HT-29 (cell line): ENCODE measurements around the gene DEFB131B. TPM values are rescaled to one million over a fixed set of nuclear protein-coding genes. Genes with fewer than 3 reads are reported as not detected.
"Not testable (repeated sequence)": the region's sequence is repeated elsewhere in the genome, so short reads cannot be mapped to it uniquely, and the experiment has no call there.

Experiments
- DNase-seq: peaks from one replicate; pipeline ENCODE4 v3.0.0-alpha.2; 2015; ENCODE audit warnings: low spot score
- small RNA-seq: library from RNA; depleted of rRNA; stranded (forward); fragments of <200 nt; gene quantifications from one replicate; pipeline ENCODE3, GENCODE V24; 2014
- total RNA-seq: library from RNA; depleted of rRNA; stranded (reverse); fragments of >200 nt; shearing (Covaris generic); gene quantifications from 2 replicates; pipeline ENCODE4 v1.2.3, GENCODE V29; 2014; rRNA removed

DEFB131B gene
- total RNA-seq, 1 experiment from 2014 or later, result not detected

DNA sequence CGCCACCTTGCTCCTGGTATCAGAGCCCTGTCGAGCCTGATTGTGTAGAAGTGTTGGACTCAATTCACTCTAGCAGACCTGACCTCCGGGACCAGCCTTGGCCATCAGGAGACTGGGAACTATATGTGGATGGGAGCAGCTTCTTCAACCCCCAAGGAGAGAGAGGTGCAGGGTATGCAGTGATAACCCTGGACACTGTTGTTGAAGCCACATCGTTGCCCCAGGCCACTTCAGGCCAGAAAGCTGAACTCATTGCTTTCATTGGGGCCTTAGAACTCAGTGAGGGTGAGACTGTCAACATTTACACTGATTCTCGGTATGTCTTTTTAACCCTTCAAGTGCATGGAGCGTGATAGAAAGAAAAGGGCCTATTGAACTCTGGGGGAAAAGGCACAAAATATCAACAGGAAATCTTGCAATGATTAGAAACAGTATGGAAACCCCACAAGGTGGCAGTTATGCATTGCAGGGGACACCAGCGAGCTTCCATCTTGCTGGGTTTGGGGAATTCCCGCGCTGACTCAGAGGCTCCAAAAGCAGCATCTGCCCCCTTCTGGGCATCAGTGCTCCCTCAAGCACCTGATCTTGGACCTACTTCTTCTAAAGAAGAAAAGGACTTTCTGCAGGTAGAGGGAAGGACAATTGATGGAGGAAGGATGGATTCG, 33.2 kb downstream of the DEFB131B start:
- DNase-seq, result not testable (repeated sequence)

DNA sequence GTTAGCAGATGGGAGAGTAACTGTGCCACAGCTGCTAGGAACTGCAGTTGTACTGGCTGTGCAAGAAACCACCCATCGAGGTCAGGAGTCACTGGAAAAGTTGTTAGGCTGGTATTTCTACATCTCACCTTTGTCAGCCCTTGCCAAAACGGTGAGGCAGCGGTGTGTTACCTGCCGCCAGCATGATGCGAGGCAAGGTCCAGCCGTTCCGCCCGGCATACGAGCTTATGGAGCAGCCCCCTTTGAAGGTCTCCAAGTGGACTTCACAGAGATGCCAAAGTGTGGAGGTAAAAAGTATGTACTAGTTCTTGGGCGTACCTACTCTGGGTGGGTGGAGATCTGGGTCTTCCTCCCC, 33.7 kb downstream of the DEFB131B start:
- DNase-seq, result not testable (repeated sequence)

DNA sequence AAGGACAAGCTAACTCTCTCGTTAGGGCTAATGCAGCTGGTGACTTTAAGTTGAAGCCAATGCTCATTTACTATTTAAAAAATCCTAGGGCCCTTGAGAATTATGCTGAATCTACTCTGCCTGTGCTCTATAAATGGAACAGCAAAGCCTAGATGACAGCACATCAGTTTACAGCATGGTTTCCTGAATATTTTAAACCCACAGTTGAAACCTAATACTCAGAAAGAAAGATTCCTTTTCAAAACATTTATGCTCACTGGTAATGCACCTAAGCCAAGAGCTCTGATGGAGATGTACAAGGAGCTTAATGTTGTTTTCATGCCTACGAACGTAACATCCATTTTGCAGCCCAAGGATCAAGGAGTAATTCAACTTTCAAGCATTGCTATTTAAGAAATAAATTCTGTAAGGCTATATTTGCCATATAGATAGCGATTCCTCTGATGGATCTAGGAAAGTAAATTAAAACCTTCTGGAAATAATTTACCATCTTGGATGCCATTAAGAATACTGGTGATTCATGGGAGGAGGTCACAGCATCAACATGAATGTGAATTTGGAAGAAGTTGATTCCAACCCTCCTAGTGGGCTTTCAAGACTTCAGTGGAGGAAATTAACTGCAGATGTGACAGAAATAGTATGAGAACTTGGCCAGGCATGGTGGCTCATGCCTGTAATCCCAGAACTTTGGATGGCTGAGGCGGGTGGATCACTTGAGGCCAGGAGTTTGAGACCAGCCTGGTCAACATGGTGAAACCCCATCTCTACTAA, 35.7 kb downstream of the DEFB131B start:
- DNase-seq, result no peak

DNA sequence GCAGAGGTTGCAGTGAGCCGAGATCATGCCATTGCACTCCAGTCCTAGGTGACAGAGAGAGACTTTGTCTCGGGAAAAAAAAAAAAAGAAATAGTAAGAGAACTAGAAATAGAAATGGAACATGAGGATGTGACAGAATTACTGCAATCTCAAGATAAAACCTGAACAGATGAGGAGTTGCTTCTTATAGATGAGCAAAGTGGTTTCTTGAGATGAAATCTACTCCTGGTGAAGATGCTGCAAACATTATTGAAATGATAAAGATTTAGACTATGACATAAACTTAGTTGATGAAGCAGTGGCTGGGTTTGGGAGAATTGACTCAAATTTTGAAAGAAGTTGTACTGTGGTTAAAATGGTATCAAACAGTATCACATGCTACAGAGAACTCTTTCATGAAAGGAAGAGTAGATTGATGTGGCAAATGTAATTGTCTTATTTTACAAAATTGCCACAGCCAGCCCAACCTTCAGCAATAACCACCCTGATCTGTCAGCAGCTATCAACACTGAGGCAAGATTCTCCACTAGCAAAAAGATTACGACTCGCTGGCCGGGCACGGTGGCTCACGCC, 36.5 kb downstream of the DEFB131B start:
- no peak for DNase-seq

DNA sequence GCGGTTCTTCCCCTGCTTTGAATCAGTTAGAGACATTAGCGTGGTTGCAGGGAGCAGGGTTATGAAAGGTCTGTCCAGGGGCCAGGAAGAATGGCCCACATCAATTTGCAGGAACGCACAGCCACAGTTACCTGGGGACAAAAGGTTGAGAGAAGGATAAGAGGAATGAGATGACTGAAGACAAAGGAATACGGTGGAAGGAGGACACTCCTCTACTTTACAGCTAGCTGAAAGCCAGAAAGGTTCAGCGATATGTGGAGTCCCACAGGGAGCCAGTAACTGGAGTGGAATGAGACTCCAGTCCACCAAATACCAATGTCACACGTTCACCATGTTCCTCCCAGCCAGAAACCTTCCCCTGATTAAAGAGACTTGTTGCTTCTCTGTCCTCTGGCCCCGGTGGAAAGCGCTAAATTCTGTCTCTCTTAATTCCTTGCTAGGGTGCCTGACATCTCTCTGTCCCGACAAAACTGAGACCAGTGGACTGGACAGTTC, 39.4 kb downstream of the DEFB131B start:
- DNase-seq, result no peak

DNA sequence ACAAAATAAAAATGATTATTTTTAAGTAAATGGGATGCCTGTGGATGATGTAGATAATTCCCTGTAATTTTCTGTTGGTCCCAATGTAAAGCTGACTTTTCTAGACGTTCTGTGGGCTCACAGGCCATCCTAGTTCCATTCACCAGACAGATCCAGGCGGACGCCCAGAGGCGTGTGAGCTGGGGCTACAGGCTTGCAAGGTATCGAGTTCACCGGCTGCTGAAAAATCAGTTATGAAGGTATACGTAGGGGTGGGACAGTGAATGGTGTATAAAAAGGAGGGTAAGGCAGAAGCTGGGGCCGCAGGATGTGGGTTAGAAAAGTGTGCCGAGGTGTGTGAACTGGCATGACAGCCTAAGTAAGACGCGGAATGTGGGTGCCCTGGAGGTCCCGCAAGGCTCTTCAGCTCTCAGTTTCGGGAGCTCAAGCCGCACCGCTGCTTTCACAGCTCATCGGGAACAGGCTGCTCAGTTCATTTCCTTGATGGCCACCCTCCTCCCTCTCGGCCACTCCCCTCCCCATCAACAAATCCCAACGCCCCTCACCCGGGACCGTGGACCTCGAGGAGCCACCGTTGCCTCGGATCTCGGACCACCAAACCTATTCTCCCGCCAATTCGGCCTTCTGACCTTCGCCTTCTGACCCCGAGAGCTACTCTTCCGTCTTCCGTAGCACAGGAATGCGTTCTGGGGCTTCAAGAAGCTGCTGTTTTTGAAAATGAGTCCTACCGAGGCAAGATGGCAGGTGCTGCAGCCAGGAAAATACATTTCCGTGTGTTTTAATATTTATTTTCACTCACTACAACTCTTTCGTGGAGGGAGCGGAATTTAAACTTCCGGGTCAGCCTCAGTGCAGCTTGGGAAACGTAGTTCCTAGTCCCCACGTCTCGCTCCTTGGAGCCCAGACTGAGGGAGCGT, 49.8 kb downstream of the DEFB131B start, which contains the start of gene XNDC1N:
TSS of gene XNDC1N (minus strand) at position 775 of the 917 bp plus-strand sequence. CDS start 5,241 bp downstream, outside the sequence.
- DNase-seq, result peak; percentile 96

DNA sequence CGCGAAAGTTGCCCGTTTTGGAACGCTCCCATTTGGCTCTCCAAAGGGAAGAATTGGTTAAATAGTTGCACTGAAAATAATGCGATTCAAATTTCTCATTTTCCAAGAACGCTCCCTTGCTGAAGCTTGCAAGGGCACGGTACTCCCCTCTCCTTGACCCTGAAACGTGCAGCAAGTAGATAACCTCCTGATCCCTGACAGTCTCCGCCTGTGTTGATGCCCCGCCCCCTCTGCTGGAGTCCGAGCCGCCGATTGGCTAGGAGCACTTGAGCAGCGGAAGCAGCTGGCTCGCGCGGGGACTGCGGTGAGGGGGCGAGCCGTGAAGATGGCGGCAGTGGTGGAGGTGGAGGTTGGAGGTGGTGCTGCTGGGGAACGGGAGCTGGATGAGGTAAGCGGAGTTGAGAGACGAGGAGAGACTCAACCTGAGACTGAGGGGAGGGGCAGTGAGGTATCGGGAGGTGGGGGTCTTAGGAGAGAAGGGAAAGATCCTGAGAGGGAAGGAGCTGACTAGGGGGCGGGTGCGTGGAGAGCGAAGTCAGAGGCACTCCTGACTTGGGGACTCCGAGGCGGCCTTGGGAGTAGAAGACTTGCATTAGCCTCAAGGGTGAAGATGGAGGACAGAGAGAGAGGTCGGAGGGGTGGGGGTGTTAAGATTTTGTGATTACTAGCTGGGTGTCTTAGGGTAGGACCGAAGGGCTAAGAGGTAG, 50.6 kb downstream of the DEFB131B start, which contains the start of gene RNF121:
TSS of gene RNF121 (plus strand) at position 310 of the 707 bp plus-strand sequence. CDS start at position 326, 16 bp downstream.
- peak; percentile 98 for DNase-seq

DNA sequence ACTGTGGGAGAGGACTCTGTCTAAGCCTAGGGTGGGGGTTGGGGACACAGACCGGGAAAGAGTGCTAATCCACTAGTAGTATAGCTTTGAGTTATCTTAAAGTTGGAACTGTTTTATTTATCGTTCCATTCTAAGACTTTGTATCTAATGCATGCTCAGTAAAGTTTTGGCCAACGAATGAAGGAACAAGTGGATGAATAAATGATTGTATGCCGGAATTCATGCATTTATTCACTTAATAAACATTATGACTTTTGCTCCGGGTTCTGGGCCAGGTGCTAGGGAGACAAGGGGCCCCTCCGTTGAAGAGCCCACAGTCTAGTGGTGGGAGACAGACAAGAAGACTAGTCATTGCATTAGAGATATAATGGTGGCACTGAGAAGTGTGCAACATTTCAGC, 51.2 kb downstream of the DEFB131B start:
- DNase-seq, result no peak

DNA sequence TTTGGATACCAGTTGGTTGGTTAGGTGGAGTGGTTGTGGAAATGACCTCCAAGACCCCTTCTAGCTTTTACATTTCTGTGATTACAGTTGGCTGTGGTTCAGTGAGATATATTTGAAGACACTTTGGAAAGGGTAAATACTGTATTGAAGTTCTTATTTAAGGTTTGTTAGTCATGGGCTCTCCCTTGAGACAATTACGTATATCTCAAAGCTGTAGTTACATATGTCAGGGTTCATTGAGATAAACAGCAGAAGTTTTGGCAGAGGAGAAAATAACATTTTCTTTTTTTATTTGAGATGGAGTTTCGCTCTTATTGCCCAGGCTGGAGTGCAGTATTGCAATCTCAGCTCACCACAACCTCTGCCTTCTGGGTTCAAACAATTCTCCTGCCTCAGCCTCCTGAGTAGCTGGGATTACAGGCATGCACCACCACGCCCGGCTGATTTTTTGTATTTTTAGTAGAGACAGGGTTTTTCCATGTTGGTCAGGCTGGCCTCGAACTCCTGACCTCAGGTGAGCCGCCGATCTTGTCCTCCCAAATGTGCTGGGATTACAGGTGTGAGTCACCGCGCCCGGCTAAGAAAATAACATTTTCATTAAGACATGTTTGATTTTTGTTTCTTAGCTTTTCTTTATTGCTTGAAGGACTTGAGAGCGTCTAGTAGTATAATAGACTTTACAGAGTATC, 52.4 kb downstream of the DEFB131B start:
- DNase-seq, result no peak

DNA sequence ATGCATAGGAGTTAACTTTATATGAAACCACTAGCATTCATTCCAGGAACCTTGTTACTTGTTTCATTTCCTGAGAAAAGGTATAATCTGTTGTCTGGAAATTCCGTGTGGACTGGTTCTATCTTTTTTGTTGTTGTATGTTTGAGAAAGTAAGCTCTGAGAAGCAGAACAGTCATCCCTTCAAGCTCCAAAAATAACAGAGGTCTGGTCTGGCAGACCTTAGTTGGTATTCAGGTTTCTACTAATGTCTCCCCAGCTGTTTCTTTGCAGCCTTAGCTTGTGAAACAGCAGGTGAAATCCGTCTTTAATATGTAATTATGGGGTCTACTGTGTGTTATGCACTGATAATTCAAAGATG, 53.0 kb downstream of the DEFB131B start:
- DNase-seq, result no peak

DNA sequence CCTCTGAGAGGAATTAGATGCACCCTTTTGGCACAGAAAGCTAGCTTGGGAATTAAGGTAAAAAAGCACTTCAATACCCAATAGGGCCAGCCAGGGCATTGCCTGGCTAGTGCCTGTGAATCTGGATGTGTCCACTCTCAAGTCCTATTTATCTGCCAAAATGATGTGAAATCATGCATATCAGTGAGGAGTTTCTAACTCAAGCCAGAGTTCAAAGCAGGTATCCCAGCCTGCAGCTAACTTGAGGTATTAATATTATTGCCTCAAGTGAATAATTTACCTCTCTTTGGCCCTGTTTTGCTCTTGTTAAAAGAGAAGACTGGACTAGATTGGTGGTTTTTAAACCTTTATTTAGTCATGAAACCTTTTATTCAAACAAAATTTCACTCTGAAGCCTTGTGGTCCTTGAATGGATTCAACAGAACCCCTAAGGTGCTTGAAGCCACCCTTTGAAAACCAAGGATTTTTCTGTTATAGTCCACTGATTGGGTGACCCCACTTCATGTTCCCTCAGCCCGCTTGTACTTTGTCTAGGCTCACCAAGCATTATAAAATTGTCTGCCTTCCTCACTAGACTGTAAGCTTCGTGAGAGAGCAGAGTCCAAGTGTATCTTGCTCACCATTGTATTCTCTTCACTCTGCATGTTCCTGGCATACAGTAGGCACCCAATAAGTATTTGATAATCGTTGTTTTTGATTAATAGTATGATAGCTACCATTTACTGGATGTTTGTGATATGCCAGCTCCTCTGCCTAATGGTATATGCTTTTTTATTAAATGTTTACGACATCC, 55.1 kb downstream of the DEFB131B start:
- no peak for DNase-seq

Small RNAs within 50 kb of the gene (small RNA-seq; reads per million reads assigned to genes)
- not detected for gene RNA5SP342

Other genes starting within 250 kb of the DEFB131B start
- gene DEFB108B, start 45.3 kb upstream of the DEFB131B start, total RNA-seq, result not detected in 2 replicates
- 10.7 and 16.4 TPM in 2 replicates for gene XNDC1N, start 50.1 kb downstream of the DEFB131B start, total RNA-seq
- gene RNF121, start 50.6 kb downstream of the DEFB131B start, total RNA-seq, result 28.1 and 31.7 TPM in 2 replicates
- gene IL18BP, start 120.5 kb downstream of the DEFB131B start, total RNA-seq, result 3.4 and 5.8 TPM in 2 replicates
- 214 and 241 TPM in 2 replicates for gene NUMA1, start 202.1 kb downstream of the DEFB131B start, total RNA-seq
- 26.4 and 33.5 TPM in 2 replicates for gene LRRC51, start 202.4 kb downstream of the DEFB131B start, total RNA-seq
- 143 and 161 TPM in 2 replicates for gene LAMTOR1, start 224.8 kb downstream of the DEFB131B start, total RNA-seq
- 0.08 TPM in 1 of 2 replicates, not detected in the other for gene TOMT, start 227.5 kb downstream of the DEFB131B start, total RNA-seq
- 81.1 and 85.9 TPM in 2 replicates for gene ANAPC15, start 234.2 kb downstream of the DEFB131B start, total RNA-seq